Mucosa of rectum (tissue), 2 donors: Measurements from ENCODE around the gene NFAM1.

Source experiments
- H3K27ac ChIP-seq, 2 donors: one replicate each; pipeline ENCODE4 v1.7.0; 2013; ENCODE audit warnings: inconsistent platforms in 2 of 2, low read depth in 2 of 2, low read length in 2 of 2
- H3K27me3 ChIP-seq, 2 donors: one replicate each; pipeline ENCODE4 v1.7.0; 2013; ENCODE audit warnings: low read length in 2 of 2; ENCODE audit not compliant: control insufficient read depth in 2 of 2, insufficient read depth in 2 of 2
- H3K36me3 ChIP-seq, 2 donors: one replicate each; pipeline ENCODE4 v1.7.0; 2013; ENCODE audit warnings: low read length in 2 of 2; ENCODE audit not compliant: control insufficient read depth in 2 of 2, insufficient read depth in 2 of 2
- H3K4me1 ChIP-seq, 2 donors: one replicate each; pipeline ENCODE4 v1.7.0; 2013; ENCODE audit warnings: low read length in 2 of 2, mild to moderate bottlenecking in 1 of 2; ENCODE audit not compliant: control insufficient read depth in 2 of 2, insufficient read depth in 2 of 2
- H3K4me3 ChIP-seq, 2 donors: one replicate each; pipeline ENCODE4 v1.7.0; 2013; ENCODE audit warnings: low read length in 2 of 2
- H3K9ac ChIP-seq, 2 donors: one replicate each; pipeline ENCODE4 v1.7.0; 2013; ENCODE audit warnings: low read length in 2 of 2, low read depth in 1 of 2, mild to moderate bottlenecking in 1 of 2
- H3K9me3 ChIP-seq, 2 donors: one replicate each; pipeline ENCODE4 v1.7.0; 2013; ENCODE audit warnings: low read length in 2 of 2; ENCODE audit not compliant: control insufficient read depth in 2 of 2
- donor health status: healthy.
- donor health status: Normal muscosa, but diverticular disease.

NFAM1 gene

DNA sequence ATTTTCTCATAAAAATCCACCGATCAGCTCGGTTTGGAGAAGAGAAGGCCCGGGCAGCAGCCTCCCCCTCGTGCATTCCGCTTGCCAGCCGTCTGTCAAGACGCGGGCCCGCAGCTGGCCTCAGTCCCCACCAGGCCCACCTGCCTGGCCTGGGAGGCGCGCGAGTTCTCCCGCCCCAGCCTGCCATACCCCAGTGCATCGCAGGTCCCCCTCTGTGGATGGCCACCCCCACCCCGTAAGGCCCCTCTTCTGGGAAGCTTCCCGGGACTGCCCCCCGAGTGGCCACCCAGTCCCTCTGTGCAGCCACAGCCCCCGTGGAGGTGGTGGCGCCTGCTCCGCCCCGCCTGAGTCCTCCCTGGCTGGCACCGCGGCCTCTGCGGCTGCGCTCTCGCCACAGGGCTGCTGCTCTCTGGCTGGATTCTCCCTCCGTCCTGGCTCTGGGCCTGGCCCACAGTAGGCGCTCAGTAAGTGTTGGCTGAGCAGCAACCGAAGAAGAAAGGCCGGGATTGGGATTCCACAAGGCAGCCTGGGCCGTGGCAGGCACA lies 87.8 kb downstream of the NFAM1 start:
- Histone ChIP-seq H3K27ac (no peak overlapping the region), H3K4me3 (no peak overlapping the region), H3K4me1 (no peaks in the 10 kb centered on the region), H3K27me3 (peaks cover 0 to 4% of the 10 kb centered on the region in 2 donors), H3K9ac (no peak overlapping the region), H3K36me3 (no peaks in the 10 kb centered on the region), H3K9me3 (no peaks in the 10 kb centered on the region)

DNA sequence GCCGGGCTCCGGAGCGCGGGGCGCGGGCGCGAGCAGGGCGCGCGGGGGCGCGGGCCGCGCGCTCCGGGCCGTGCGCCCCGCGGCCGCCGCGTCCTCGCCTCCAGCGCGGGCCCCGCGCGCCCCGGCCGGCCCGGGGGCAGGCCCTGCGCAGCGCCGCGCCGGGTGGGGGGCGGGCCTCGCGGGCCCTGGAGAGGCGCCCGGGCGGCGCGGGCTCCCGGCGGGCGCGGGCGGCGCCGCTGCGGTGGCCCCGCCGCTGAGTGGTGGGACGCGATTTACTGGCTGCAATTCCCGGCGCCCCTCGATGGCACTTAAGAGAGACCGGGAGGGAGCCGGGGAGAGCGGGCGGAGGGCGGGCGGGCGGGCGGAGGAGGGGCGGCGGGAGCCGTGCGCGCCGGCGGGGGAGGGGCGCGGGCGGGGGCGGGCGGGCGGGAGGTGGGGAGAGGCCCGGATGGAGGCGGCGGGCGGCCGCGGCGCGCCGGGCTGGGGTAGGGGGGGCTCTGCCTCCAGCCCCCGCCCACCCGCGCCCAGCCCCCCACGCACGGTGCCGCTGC lies 88.6 kb downstream of the NFAM1 start:
- H3K4me1 ChIP-seq: peaks cover 0 to 4% of the 10 kb centered on the region in 2 donors
- no peak overlapping the region for H3K27ac ChIP-seq
- no peak overlapping the region for H3K4me3 ChIP-seq
- H3K9me3 ChIP-seq: no peaks in the 10 kb centered on the region
- H3K27me3 ChIP-seq: peaks cover 0 to 4% of the 10 kb centered on the region in 2 donors
- no peaks in the 10 kb centered on the region for H3K36me3 ChIP-seq
- H3K9ac ChIP-seq: no peak overlapping the region

GRCh38 chr22:42343121-42343454 lies 89.1 kb downstream of the NFAM1 start:
- no peak overlapping the region for H3K27ac ChIP-seq
- H3K9ac ChIP-seq: peak overlapping the region in 1 of 2 donors; percentile 37
- H3K36me3 ChIP-seq: no peaks in the 10 kb centered on the region
- peak overlapping the region in 1 of 2 donors; percentile 41 for H3K4me3 ChIP-seq
- no peaks in the 10 kb centered on the region for H3K9me3 ChIP-seq
- peaks cover 0 to 4% of the 10 kb centered on the region in 2 donors for H3K4me1 ChIP-seq
- peaks cover 0 to 4% of the 10 kb centered on the region in 2 donors for H3K27me3 ChIP-seq

- Histone ChIP-seq H3K36me3 (no peaks in the 10 kb centered on the region), H3K27ac (no peak overlapping the region), H3K4me3 (peak overlapping the region in 1 of 2 donors; percentile 41), H3K4me1 (peaks cover 0 to 4% of the 10 kb centered on the region in 2 donors), H3K9me3 (no peaks in the 10 kb centered on the region), H3K27me3 (peaks cover 0 to 4% of the 10 kb centered on the region in 2 donors), H3K9ac (peak overlapping the region in 1 of 2 donors; percentile 37)
These were observed 89.6 kb downstream of the NFAM1 start for GRCh38 chr22:42342426-42343120.

DNA sequence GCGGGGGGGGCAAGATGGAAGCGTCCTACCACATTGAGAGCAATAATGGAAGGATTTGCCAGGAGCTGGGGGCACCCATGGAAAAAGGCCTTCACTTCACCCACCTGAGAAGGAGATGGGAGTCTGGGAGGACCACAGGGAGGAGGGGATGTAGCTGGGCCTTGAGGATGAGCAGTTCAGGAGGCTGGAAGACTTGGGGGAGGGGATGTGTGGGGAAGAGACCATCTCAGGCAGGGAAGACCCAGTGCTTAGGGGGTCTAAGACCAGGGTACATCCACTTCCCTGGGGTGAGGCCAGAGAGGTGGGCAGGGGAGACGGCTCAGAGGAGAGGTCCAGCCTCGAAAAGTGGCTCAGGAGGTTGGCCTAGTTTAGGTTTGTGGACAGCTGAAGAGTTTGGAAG lies 90.4 kb downstream of the NFAM1 start:
- Histone ChIP-seq H3K27me3 (peaks cover 0 to 4% of the 10 kb centered on the region in 2 donors), H3K9me3 (no peaks in the 10 kb centered on the region), H3K4me3 (no peak overlapping the region), H3K4me1 (peaks cover 0 to 4% of the 10 kb centered on the region in 2 donors), H3K9ac (no peak overlapping the region), H3K36me3 (no peaks in the 10 kb centered on the region), H3K27ac (no peak overlapping the region)

DNA sequence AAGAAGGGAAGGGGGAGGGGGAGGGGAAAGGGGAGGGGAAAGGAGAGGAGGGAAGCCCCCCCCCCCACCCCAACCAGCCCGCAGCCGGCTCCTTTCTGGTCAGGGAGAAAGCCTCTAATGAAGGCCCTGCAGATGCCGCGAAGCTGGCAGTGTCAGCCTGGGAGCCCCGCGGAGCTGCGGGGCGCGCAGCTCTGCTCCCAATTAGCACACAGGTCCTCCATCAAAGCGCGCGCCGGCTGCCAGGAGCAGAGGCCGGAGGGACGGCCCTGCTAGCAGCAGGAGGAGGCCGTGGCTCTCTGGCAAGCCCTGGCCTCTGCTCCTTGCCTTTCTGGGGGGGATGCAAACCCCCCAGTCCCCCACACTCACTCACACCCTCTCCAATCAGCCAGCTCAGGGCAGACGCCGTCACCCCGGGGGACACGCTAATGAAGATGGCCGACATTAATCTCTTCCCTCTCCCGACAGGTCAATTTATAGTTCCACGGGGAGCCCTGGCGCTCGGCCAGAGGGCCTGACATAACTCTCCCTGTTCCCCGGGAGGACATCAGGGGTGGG lies 91.3 kb downstream of the NFAM1 start:
- no peak overlapping the region for H3K4me3 ChIP-seq
- no peaks in the 10 kb centered on the region for H3K36me3 ChIP-seq
- peaks cover 0 to 4% of the 10 kb centered on the region in 2 donors for H3K27me3 ChIP-seq
- no peak overlapping the region for H3K9ac ChIP-seq
- no peaks in the 10 kb centered on the region for H3K9me3 ChIP-seq
- H3K27ac ChIP-seq: no peak overlapping the region
- H3K4me1 ChIP-seq: peaks cover 0 to 4% of the 10 kb centered on the region in 2 donors

GRCh38 chr22:42340150-42340549 lies 92.1 kb downstream of the NFAM1 start:
- Histone ChIP-seq H3K9me3 (no peaks in the 10 kb centered on the region), H3K36me3 (no peaks in the 10 kb centered on the region), H3K9ac (no peak overlapping the region), H3K4me1 (peaks cover 0 to 4% of the 10 kb centered on the region in 2 donors), H3K27me3 (peaks cover 0 to 4% of the 10 kb centered on the region in 2 donors), H3K27ac (no peak overlapping the region), H3K4me3 (no peak overlapping the region)

- H3K27ac ChIP-seq: no peak overlapping the region
- peaks cover 0 to 4% of the 10 kb centered on the region in 2 donors for H3K4me1 ChIP-seq
- no peaks in the 10 kb centered on the region for H3K9me3 ChIP-seq
- peaks cover 0 to 4% of the 10 kb centered on the region in 2 donors for H3K27me3 ChIP-seq
- H3K9ac ChIP-seq: no peak overlapping the region
- no peaks in the 10 kb centered on the region for H3K36me3 ChIP-seq
- no peak overlapping the region for H3K4me3 ChIP-seq
These were observed 93.7 kb downstream of the NFAM1 start for GRCh38 chr22:42338479-42338878.

DNA sequence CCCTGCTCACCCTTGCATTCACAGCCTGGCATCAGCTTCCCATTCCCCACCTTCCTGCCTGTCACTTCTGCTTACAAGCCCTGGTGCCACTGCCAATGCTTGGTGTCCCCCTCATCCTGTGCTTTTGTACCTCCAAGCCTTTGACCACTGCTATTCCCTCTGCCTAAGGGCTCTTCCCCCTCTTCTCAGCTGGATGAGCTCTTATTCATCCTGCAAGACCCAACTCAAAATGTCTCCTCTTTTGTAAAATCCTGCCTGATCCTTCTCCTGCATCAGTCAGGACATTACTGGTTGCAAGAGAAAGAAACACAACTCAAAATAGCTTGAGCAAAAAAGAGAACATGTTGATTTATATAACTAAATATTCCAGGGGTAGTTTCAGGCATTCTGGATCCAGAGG lies 94.8 kb downstream of the NFAM1 start:
- Histone ChIP-seq H3K9ac (no peak overlapping the region), H3K36me3 (no peaks in the 10 kb centered on the region), H3K4me1 (peaks cover 0 to 4% of the 10 kb centered on the region in 2 donors), H3K27ac (no peak overlapping the region), H3K9me3 (no peaks in the 10 kb centered on the region), H3K27me3 (peaks cover 0 to 2% of the 10 kb centered on the region in 2 donors), H3K4me3 (no peak overlapping the region)

DNA sequence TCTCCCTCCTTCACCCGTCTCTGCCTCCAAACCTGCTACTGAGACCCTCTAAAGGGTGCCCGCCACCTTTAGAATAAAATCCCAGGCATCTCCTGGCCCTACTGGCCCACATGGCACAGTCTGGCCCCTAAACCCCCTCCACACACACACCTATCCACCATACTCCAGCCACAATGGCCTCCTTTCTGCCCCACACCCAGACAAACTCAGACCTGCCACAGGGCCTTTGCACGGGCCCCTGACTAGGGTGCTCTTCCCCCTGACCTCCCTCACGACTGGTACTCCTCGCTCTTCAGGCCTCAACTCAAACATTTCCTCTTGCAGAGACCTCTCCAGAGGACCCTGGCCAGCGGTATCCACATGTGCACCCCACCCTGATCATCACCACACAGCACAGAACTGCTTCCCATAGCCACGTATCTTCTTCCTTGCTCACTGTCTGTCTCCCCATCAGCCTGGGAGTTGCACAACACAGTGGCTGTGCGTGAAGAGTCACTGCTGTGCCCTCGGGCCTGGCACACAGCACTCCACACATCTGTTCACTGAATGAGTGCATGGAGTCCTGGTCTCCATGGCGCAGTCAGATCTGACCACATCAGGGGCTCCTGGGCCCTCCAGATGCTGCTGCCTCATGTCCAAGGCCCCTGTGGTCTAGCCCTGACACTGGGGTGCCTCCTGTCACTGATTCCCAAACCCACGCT lies 95.5 kb downstream of the NFAM1 start:
- Histone ChIP-seq H3K9me3 (no peaks in the 10 kb centered on the region), H3K9ac (no peak overlapping the region), H3K36me3 (no peaks in the 10 kb centered on the region), H3K4me3 (no peak overlapping the region), H3K27ac (no peak overlapping the region), H3K4me1 (peaks cover 0 to 4% of the 10 kb centered on the region in 2 donors), H3K27me3 (no peaks in the 10 kb centered on the region)
